ENCODE measurements around the gene CYP27B1.

CYP27B1 gene

DNA sequence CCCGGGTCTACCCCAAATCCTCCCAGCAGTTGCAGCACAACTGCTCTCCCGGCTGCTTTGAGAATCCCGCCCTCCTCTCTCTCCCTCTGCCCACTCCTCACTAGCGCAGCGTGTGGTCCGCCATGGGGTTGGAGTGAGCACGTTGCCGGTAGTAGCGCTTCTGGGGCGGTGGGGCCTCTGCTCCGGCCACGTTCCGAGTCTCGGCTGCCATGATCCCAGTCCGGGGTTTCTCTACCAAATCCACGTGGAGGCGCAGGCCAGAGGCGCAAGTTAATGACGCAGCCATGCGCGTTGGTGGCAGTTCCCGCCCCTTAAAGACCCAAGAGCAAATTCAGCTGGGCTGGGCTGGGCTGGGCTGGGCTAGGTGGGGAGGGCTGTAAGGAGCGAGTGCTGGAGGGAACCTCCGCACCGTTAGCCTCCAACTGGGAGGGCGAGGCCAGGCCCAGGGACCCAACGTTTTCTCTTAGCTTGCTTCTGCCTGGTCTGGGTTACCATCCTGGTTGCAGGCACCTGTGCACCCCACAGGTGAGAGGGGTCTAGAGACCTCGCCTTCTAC is 5.1 kb upstream of the CYP27B1 start, which contains the start of gene METTL1:
Gene METTL1 (minus strand): TSS at position 233 of the 556 bp plus-strand sequence. CDS start 22 bp downstream, at position 211.
- peak; percentile 98 for DNase-seq
- Histone ChIP-seq H3K27me3 (replicated peaks; ENCODE audit: insufficient read depth, low read length) (0 out of 2 replicates have a peak, but pooled peaks cover 2% of the 10 kb centered on the region), H3K9ac (ENCODE audit: low read length) (peak within 1 kb of the TSS; percentile 97), H3K4me2 (ENCODE audit: low read depth, low read length) (peak within 1 kb of the TSS; percentile 94), H4K20me1 (ENCODE audit: insufficient read depth, low read length) (no peaks in the 10 kb centered on the region), H3F3A (ENCODE audit: insufficient read depth, low read length) (peaks cover 4% of the 10 kb centered on the region; the same call in 1 of the 2 replicates), H3K4me1 (ENCODE audit: low read length) (0 out of 2 replicates have a peak, but pooled peaks cover 4% of the 10 kb centered on the region), H2AFZ (ENCODE audit: low read length) (peak within 1 kb of the TSS; percentile 99), H3K36me3 (replicated peaks; ENCODE audit: insufficient read depth, low read length) (no peaks in the 10 kb centered on the region; the same call in 1 of the 2 replicates), H3K27ac (ENCODE audit: low read length) (peak within 1 kb of the TSS; percentile 95), H3K9me2 (replicated peaks; ENCODE audit: insufficient read depth, low read length) (no peaks in the 10 kb centered on the region), H3K9me3 (replicated peaks; ENCODE audit: insufficient read depth, low read length) (no peaks in the 10 kb centered on the region), H3K79me2 (ENCODE audit: low read length) (peaks cover 12% of the 10 kb centered on the region), H3K4me3 (ENCODE audit: low read length) (peak within 1 kb of the TSS; percentile 97)
- no peak for TF ChIP-seq EZH2 (optimal IDR thresholded peaks at IDR 0.05; ENCODE audit: low read depth, low read length)

DNA sequence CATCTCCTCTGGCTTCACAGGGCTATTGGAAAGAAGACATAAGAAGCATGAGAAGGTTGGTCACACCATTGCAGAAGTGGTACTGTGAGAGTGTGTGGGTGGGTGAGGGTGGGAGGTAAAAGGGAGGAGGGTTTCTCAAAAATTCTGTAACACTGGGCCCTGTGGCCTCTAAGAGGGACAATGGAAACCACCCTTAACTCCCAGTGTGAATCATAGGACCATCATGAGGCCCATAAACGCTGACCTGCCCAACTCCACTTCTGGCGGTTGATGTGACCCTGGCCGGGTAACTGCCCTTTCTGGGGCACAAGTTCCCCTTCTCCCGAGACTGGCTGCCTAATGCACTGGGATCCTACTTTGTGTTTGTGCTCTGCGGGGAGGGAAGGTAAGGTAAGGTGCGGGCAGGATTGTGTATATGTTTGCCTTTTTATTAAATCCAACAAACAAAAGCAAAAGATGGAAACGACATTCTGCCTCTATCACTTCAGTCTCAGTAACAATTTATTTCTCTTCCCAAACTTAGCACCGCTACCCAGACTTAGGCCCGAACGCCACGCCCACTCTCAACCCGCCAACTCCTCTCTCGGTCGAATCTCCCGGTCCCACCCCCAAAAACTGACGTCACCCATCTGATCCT is 4.5 kb upstream of the CYP27B1 start:
- TF ChIP-seq EZH2phosphoT487 (IDR thresholded peaks at IDR 0.05; ENCODE audit: low read length) (no peak), EZH2 (optimal IDR thresholded peaks at IDR 0.05; ENCODE audit: low read depth, low read length) (no peak)
- TF ChIP-seq, protein P1, sequence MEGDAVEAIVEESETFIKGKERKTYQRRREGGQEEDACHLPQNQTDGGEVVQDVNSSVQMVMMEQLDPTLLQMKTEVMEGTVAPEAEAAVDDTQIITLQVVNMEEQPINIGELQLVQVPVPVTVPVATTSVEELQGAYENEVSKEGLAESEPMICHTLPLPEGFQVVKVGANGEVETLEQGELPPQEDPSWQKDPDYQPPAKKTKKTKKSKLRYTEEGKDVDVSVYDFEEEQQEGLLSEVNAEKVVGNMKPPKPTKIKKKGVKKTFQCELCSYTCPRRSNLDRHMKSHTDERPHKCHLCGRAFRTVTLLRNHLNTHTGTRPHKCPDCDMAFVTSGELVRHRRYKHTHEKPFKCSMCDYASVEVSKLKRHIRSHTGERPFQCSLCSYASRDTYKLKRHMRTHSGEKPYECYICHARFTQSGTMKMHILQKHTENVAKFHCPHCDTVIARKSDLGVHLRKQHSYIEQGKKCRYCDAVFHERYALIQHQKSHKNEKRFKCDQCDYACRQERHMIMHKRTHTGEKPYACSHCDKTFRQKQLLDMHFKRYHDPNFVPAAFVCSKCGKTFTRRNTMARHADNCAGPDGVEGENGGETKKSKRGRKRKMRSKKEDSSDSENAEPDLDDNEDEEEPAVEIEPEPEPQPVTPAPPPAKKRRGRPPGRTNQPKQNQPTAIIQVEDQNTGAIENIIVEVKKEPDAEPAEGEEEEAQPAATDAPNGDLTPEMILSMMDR (IDR thresholded peaks at IDR 0.05; ENCODE audit: low read length) = no peak
- peaks cover 12% of the 10 kb centered on the region for H3K79me2 ChIP-seq (ENCODE audit: low read length)
- no peaks in the 10 kb centered on the region for H3K9me3 ChIP-seq (replicated peaks; ENCODE audit: insufficient read depth, low read length)
- H3K9me2 ChIP-seq (replicated peaks; ENCODE audit: insufficient read depth, low read length) = no peaks in the 10 kb centered on the region
- peak overlapping the region; percentile 95 for H3K27ac ChIP-seq (ENCODE audit: low read length)
- H3K36me3 ChIP-seq (replicated peaks; ENCODE audit: insufficient read depth, low read length) = no peaks in the 10 kb centered on the region; the same call in 1 of the 2 replicates
- H3K4me1 ChIP-seq (ENCODE audit: low read length) = 0 out of 2 replicates have a peak, but pooled peaks cover 4% of the 10 kb centered on the region
- peak overlapping the region; percentile 95 for H2AFZ ChIP-seq (ENCODE audit: low read length)
- H4K20me1 ChIP-seq (ENCODE audit: insufficient read depth, low read length) = no peaks in the 10 kb centered on the region
- peaks cover 8% of the 10 kb centered on the region for H3K27me3 ChIP-seq (replicated peaks; ENCODE audit: insufficient read depth, low read length)
- H3K4me3 ChIP-seq (ENCODE audit: low read length) = peak overlapping the region; percentile 97
- peak; percentile 92 for DNase-seq
- peak overlapping the region; percentile 94 for H3K4me2 ChIP-seq (ENCODE audit: low read depth, low read length)
- H3K9ac ChIP-seq (ENCODE audit: low read length) = peak overlapping the region; percentile 97
- H3F3A ChIP-seq (ENCODE audit: insufficient read depth, low read length) = peaks cover 4% of the 10 kb centered on the region; the same call in 1 of the 2 replicates

DNA sequence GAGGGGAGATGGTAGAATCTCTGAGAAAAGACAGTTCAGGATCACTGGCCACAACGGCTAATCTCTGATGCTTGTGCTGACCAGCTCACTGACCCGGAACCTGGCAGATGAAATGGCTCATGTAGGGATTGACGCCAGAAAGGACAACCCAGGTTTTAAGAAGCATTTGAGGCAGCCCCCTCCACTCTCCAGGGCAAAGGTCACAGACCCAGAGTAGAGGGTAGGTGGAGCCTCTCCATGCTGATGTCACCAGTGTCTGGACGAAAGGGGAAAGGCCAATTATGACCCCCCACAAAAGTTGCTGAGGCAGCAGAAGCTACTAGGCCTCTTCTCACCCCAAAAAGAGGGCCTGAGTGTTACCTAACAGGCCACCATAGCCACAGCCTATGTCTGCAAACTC is 3.9 kb upstream of the CYP27B1 start:
- Histone ChIP-seq H4K20me1 (ENCODE audit: insufficient read depth, low read length) (no peaks in the 10 kb centered on the region), H3K4me1 (ENCODE audit: low read length) (0 out of 2 replicates have a peak, but pooled peaks cover 4% of the 10 kb centered on the region), H3K4me2 (ENCODE audit: low read depth, low read length) (peak overlapping the region; percentile 94; the same call in 1 of the 2 replicates), H3K9me2 (replicated peaks; ENCODE audit: insufficient read depth, low read length) (no peaks in the 10 kb centered on the region), H3K4me3 (ENCODE audit: low read length) (peak overlapping the region; percentile 97; the same call in 1 of the 2 replicates), H3F3A (ENCODE audit: insufficient read depth, low read length) (peaks cover 4% of the 10 kb centered on the region; the same call in 1 of the 2 replicates), H3K9ac (ENCODE audit: low read length) (no peak overlapping the region; the same call in 1 of the 2 replicates), H3K36me3 (replicated peaks; ENCODE audit: insufficient read depth, low read length) (no peaks in the 10 kb centered on the region; the same call in 1 of the 2 replicates), H3K27me3 (replicated peaks; ENCODE audit: insufficient read depth, low read length) (peaks cover 14% of the 10 kb centered on the region), H2AFZ (ENCODE audit: low read length) (no peak overlapping the region), H3K79me2 (ENCODE audit: low read length) (peaks cover 12% of the 10 kb centered on the region), H3K9me3 (replicated peaks; ENCODE audit: insufficient read depth, low read length) (no peaks in the 10 kb centered on the region), H3K27ac (ENCODE audit: low read length) (no peak overlapping the region)
- TF ChIP-seq, protein P1 (IDR thresholded peaks at IDR 0.05; ENCODE audit: low read length) = no peak
- TF ChIP-seq EZH2 (optimal IDR thresholded peaks at IDR 0.05; ENCODE audit: low read depth, low read length) (no peak), EZH2phosphoT487 (IDR thresholded peaks at IDR 0.05; ENCODE audit: low read length) (no peak)
- no peak for DNase-seq
